Mesothelial cell of epicardium (in vitro differentiated cells): Measurements from ENCODE around the gene RAPGEF6. TPM values are rescaled to one million over a fixed set of nuclear protein-coding genes. Genes with fewer than 3 reads are reported as not detected.
"Not testable (repeated sequence)": the region's sequence is repeated elsewhere in the genome, so short reads cannot be mapped to it uniquely, and the experiment has no call there.

Experiments
- DNase-seq, 2 experiments: peaks; one replicate each; pipeline ENCODE4 v3.0.0; 2021; ENCODE audit warnings: low spot score in 2 of 2; ENCODE audit not compliant: unreplicated experiment in 2 of 2
- H3K27ac Mint-ChIP-seq: 2 replicates; pipeline ENCODE4 v1.8.0; 2021; ENCODE audit warnings: mixed read lengths
- H3K27me3 Mint-ChIP-seq: 2 replicates; pipeline ENCODE4 v1.8.0; 2021; ENCODE audit warnings: low read depth, mixed read lengths
- H3K36me3 Mint-ChIP-seq: 2 replicates; pipeline ENCODE4 v1.8.0; 2021; ENCODE audit warnings: mixed read lengths
- H3K4me1 Mint-ChIP-seq: 2 replicates; pipeline ENCODE4 v1.8.0; 2021; ENCODE audit warnings: mixed read lengths
- H3K4me3 Mint-ChIP-seq: 2 replicates; pipeline ENCODE4 v1.8.0; 2021; ENCODE audit warnings: mild to moderate bottlenecking, moderate library complexity, mixed read lengths
- H3K9me3 Mint-ChIP-seq: 2 replicates; pipeline ENCODE4 v1.8.0; 2021; ENCODE audit warnings: mixed read lengths
- total RNA-seq: library from RNA; stranded (reverse); gene quantifications from 3 replicates; pipeline ENCODE4 v1.2.1, GENCODE V29; 2021
- TF ChIP-seq, protein P1 (sequence below): fragments of 200-600 bp; sonication (generic); IDR thresholded peaks from one replicate; pipeline ENCODE4 v1.5.0; 2021; ENCODE audit warnings: antibody characterized with exemption; ENCODE audit not compliant: unreplicated experiment

RAPGEF6 gene
- total RNA-seq, 1 donor from 2014 or later: 29.0 TPM

DNA sequence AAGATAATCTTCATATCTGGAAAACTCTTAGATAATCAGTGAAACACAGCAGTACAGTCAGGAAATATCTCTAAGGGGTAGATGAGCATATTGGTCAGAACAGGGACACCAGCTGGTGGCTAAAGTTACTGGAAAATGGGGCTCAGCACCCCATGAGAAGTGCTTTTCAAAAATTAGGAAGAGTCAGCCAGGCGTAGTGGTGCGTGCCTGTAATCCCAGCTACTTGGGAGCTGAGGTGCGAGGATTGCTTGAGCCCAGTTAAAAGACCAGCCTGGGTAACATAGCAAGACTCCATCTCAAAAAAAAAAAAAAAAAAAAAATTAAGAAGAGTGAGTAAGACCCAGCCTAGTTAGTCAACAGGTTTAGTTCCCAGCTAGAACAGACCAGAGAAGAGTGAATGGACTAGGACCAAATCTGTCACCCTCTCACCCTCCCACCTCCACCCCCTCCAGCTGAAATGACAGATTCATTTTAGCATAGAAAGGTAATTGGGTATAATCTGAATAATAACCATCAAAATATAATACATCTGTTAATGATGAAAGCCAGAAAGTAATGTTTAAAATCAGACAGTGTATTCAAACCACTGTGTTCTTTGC lies 250.3 kb downstream of the RAPGEF6 start:
- Mint-ChIP-seq H3K27me3 (no peaks in the 10 kb centered on the region), H3K4me3 (no peak overlapping the region), H3K36me3 (peaks cover under 1% of the 10 kb centered on the region), H3K27ac (no peak overlapping the region), H3K4me1 (peaks cover 5% of the 10 kb centered on the region), H3K9me3 (no peaks in the 10 kb centered on the region)
- DNase-seq: no peak
- TF ChIP-seq, protein P1, sequence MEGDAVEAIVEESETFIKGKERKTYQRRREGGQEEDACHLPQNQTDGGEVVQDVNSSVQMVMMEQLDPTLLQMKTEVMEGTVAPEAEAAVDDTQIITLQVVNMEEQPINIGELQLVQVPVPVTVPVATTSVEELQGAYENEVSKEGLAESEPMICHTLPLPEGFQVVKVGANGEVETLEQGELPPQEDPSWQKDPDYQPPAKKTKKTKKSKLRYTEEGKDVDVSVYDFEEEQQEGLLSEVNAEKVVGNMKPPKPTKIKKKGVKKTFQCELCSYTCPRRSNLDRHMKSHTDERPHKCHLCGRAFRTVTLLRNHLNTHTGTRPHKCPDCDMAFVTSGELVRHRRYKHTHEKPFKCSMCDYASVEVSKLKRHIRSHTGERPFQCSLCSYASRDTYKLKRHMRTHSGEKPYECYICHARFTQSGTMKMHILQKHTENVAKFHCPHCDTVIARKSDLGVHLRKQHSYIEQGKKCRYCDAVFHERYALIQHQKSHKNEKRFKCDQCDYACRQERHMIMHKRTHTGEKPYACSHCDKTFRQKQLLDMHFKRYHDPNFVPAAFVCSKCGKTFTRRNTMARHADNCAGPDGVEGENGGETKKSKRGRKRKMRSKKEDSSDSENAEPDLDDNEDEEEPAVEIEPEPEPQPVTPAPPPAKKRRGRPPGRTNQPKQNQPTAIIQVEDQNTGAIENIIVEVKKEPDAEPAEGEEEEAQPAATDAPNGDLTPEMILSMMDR: no peak

GRCh38 chr5:131384173-131384572 lies 250.9 kb downstream of the RAPGEF6 start:
- peaks cover 5% of the 10 kb centered on the region for H3K4me1 Mint-ChIP-seq
- DNase-seq: no peak
- TF ChIP-seq, protein P1: no peak
- no peaks in the 10 kb centered on the region for H3K9me3 Mint-ChIP-seq
- H3K27me3 Mint-ChIP-seq: no peaks in the 10 kb centered on the region
- H3K4me3 Mint-ChIP-seq: no peak overlapping the region
- H3K36me3 Mint-ChIP-seq: no peaks in the 10 kb centered on the region
- no peak overlapping the region for H3K27ac Mint-ChIP-seq

DNA sequence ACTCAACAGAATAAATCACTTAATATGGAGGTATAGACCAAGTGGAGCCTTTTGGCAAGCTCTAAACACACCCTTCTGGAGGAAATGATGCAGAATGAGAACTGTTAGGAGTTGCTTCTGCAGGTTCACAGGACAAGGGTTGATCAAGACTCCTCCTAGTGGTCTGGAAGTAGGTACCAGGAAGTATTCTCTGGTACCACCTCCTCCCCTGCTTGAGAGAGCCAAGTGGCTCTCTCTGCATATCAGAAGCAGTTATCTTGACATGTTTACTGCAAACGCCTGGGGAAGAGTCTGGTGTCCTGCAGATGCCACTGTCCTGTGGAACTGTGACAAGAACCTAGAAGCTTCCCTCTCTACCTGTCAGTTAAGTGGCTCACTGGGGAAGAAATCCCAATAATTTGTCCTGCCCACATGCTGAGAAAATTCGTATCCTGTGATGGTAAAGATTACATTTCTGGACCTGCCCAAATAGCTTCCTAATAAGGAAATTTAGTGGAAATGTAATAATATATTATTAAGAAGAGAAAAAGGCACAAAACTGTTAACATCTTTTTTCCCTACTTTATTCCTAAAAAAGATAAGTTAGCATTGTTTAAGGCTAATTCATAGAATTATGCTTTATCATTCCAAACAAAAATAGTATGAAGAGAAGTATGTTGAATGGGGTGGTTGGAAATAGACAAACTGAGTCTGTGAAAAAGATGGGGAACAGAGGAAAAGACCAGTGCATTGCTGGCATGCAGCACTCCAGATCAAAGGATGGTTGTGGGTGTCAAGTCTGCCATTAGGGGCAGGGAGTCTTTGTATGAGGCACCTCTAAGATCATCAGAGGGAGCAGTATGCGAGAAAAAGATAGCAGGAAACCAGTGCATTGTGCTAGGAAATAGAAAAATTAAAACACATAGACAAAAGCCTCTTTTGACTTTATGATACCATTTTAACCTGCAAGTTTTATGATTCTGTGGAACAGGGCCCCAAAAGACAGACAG lies 252.3 kb downstream of the RAPGEF6 start:
- Mint-ChIP-seq H3K4me3 (no peak overlapping the region), H3K4me1 (peaks cover 10% of the 10 kb centered on the region), H3K27ac (no peak overlapping the region), H3K9me3 (no peaks in the 10 kb centered on the region), H3K27me3 (no peaks in the 10 kb centered on the region), H3K36me3 (no peaks in the 10 kb centered on the region)
- no peak for DNase-seq
- TF ChIP-seq, protein P1: no peak

DNA sequence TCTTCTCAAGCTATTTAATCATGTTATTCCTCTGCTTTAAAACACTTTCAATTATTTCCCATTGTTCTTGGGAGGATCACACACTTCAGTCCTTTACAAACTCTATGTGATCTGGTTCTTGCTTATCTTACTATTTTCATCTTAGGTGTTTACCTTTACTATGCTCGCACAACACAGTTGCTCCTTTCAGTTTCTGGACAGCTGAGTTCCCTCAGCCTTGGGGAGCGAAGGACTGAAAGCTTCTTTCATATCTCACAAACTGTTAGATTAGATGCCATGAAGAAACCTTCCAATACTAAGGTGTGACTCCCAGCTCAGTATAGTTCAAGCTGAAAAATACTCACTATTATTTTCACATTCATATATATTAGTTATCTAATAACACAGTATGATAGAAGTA lies 253.3 kb downstream of the RAPGEF6 start:
- no peak for DNase-seq
- Mint-ChIP-seq H3K4me3 (no peak overlapping the region), H3K36me3 (no peaks in the 10 kb centered on the region), H3K27me3 (no peaks in the 10 kb centered on the region), H3K27ac (no peak overlapping the region), H3K4me1 (peaks cover 10% of the 10 kb centered on the region), H3K9me3 (no peaks in the 10 kb centered on the region)
- TF ChIP-seq, protein P1: no peak

DNA sequence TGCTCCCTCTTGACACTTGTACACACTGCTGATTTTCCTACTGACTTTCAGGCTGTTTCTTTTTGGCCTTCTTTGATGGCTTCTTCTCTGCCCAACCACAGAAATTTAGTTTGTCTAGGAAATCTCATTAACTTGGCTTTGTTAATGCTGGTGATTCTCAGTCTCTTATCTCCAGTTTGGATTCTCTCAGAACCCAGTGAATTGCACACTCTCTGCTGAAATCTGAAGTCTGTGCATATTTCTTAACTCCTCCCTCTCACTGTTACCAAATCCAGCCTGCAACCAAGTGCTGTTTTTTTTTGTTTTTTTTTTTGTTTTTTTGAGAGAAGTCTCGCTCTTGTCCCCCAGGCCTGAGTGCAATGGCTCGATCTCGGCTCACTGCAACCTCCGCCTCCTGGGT lies 254.0 kb downstream of the RAPGEF6 start:
- Mint-ChIP-seq H3K9me3 (no peaks in the 10 kb centered on the region), H3K27ac (peak overlapping the region; percentile 39), H3K36me3 (no peaks in the 10 kb centered on the region), H3K27me3 (no peaks in the 10 kb centered on the region), H3K4me3 (no peak overlapping the region), H3K4me1 (peaks cover 10% of the 10 kb centered on the region)
- no peak for DNase-seq
- TF ChIP-seq, protein P1: no peak

GRCh38 chr5:131380238-131380637 lies 254.8 kb downstream of the RAPGEF6 start:
- H3K27ac Mint-ChIP-seq, H3K9me3 Mint-ChIP-seq, H3K4me3 Mint-ChIP-seq, DNase-seq, H3K36me3 Mint-ChIP-seq, H3K27me3 Mint-ChIP-seq: not testable (repeated sequence)
- H3K4me1 Mint-ChIP-seq: peaks cover 10% of the 10 kb centered on the region
